GM21390 (cell line): Measurements from ENCODE around the gene RPL18.
A peak's percentile ranks its signal among the peaks of the same experiment; 100 is the strongest.

Experiments used
- ATAC-seq: cut with Tn5 transposase; IDR thresholded peaks from one replicate; pipeline ENCODE4 v1.9.1; 2021; ENCODE audit not compliant: unreplicated experiment

The RPL18 gene

DNA sequence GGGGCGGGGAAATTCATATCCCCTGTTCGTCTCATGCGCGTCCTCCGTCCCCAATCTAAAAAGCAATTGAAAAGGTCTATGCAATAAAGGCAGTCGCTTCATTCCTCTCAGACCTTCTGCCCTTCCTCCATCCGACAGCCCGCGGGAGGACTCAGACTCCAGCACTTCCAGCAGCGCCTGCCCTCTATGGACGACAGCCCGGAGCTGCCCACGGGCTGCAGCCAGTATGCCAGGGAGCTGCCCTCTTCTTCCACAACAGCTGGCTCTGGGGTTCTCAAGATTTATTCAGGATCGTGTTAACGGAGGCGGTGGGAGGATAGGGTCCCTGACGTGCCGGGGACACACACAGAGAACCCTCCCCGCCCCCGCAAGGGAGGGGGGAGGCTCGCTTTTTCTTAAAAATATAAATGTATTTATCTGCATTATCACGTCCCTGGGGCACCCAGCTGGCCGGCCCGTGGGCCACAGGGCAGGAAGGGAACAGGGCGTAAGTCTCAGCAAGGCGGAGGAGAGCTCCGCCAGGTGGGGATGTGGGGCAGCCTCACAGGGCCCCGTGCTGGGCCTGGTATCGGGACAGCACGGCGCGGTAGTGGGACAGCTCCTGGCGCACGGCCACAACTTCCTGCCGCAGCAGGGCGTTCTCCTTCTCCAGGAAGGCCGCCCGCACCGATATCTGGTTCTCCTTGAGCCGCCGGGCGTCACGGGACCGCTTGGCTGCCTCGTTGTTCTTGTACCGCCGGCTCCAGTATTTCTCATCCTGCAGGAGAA lies 11.5 kb upstream of the RPL18 start:
- no peak for ATAC-seq

DNA sequence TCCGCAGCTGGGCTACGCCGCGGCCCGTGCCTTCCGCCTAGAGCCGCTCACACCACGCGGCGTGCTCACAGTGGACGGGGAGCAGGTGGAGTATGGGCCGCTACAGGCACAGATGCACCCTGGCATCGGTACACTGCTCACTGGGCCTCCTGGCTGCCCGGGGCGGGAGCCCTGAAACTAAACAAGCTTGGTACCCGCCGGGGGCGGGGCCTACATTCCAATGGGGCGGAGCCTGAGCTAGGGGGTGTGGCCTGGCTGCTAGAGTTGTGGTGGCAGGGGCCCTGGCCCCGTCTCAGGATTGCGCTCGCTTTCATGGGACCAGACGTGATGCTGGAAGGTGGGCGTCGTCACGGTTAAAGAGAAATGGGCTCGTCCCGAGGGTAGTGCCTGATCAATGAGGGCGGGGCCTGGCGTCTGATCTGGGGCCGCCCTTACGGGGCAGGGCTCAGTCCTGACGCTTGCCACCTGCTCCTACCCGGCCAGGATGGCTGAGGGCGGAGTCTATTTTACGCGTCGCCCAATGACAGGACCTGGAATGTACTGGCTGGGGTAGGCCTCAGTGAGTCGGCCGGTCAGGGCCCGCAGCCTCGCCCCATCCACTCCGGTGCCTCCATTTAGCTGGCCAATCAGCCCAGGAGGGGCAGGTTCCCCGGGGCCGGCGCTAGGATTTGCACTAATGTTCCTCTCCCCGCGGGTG lies 10.8 kb upstream of the RPL18 start:
- no peak for ATAC-seq

DNA sequence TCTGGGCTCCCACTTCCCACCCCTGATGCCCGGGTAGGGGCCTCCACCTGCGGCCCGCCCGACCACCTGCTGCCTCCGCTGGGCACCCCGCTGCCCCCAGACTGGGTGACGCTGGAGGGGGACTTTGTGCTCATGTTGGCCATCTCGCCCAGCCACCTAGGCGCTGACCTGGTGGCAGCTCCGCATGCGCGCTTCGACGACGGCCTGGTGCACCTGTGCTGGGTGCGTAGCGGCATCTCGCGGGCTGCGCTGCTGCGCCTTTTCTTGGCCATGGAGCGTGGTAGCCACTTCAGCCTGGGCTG lies 10.3 kb upstream of the RPL18 start:
- no peak for ATAC-seq

DNA sequence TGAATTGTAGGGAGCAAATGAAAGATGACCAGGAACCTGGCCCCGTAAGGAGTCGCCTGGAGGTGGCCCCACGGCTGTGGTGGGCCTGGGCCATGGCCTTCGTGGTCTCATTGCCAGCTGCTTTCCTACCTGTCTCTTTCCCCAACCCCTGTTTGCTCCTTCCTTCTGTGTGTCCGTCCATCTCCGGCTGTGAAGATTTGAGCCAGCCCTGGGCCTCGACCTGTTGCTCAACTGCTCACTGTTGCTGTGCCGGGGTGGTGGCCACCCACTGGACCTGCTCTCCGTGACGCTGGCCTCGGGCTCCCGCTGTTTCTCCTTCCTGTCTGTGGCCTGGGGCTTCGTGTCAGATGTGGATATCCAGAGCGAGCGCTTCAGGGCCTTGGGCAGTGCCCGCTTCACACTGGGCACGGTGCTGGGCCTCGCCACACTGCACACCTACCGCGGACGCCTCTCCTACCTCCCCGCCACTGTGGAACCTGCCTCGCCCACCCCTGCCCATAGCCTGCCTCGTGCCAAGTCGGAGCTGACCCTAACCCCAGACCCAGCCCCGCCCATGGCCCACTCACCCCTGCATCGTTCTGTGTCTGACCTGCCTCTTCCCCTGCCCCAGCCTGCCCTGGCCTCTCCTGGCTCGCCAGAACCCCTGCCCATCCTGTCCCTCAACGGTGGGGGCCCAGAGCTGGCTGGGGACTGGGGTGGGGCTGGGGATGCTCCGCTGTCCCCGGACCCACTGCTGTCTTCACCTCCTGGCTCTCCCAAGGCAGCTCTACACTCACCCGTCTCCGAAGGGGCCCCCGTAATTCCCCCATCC lies 9.7 kb upstream of the RPL18 start:
- ATAC-seq = no peak

DNA sequence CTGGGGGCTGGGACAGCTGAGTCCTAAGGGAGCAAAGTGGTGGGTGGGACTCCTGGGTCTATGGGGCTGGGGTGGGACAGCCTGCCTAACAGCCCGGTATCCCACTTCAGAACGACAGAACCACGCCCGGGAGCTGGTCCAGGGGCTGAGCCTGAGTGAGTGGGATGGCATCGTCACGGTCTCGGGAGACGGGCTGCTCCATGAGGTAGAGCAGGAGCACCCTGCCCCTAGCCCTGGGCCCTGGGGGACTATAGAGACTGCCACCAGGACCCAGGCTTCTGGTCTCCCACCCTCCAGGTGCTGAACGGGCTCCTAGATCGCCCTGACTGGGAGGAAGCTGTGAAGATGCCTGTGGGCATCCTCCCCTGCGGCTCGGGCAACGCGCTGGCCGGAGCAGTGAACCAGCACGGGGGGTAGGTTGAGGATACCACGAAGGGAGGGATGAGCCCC lies 8.9 kb upstream of the RPL18 start:
- no peak for ATAC-seq

DNA sequence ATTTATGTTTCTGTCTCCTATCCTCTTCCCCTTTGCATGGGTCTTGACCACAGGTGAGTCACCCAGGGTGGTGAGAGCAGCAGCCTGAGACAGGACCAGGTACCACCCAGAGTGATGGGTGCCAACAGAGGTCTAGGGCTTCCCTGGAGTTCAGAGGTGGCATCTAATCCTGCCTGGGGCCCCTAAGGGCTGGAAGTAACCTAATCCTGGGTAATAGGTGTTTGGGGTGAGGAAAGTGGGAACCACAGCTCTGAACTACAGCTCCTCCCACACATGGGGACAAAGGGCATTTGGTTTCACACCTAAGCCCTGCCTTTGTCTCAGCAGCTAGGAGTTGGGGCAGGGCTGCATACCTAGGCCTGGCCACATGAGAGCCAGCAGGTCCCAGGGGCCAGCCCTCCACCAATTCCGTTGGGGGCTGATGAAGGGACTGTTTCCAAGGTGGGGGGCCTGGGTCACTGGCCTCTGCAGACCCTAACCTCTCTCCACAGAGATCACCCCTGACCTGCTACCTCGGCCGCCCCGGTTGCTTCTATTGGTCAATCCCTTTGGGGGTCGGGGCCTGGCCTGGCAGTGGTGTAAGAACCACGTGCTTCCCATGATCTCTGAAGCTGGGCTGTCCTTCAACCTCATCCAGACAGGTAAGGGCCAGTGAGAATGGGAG lies 8.4 kb upstream of the RPL18 start:
- ATAC-seq = no peak

DNA sequence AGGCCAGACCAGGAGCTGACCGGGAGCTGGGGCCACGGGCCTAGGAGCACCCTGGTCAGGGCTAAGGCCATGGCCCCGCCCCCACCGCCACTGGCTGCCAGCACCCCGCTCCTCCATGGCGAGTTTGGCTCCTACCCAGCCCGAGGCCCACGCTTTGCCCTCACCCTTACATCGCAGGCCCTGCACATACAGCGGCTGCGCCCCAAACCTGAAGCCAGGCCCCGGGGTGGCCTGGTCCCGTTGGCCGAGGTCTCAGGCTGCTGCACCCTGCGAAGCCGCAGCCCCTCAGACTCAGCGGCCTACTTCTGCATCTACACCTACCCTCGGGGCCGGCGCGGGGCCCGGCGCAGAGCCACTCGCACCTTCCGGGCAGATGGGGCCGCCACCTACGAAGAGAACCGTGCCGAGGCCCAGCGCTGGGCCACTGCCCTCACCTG lies 6.9 kb upstream of the RPL18 start:
- ATAC-seq = no peak

DNA sequence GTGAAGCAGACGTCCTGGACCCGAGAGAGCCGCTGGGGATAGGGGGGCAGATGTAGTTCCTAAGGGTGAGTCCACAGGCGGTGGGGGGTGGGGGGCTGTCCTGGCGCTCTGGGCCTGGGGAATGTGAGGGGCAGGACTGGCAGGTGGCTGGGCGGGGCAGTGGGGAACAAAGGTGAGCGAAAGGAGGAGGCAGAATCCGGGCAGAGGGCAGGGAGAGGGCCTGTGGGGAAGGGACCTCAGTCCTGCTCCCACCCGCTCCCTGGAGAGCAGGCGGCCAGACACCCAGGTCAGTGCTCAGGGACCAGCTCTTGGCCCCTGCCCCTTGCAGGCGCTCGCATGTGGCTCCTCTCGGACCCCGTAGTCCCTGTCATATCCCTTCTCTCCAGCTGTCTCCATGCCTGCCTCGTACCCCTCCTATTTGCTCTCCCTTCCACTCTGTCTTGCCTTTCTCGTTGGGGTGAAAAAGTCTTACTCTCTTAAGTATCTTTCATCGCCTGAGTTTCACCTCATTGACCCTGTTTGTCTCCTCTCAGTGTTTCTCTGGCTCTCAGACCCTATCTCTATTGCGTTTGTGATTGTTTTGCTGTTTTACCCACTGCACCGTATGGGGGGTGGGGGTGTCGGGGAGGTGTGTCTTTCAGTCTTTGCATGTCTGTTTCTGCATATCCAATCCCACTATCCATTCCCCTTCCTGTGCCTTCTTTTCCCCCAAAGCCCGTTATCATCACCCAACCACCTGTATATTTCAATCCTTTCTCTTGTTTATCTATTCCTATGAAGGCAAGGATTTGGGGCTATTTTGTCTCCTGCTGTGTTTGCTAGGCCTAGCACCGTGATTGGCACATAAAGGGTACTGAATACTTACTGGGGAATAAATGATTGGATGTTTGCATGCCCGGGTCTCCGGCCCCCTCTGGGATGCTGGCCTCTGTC lies 6.1 kb upstream of the RPL18 start:
- no peak for ATAC-seq

DNA sequence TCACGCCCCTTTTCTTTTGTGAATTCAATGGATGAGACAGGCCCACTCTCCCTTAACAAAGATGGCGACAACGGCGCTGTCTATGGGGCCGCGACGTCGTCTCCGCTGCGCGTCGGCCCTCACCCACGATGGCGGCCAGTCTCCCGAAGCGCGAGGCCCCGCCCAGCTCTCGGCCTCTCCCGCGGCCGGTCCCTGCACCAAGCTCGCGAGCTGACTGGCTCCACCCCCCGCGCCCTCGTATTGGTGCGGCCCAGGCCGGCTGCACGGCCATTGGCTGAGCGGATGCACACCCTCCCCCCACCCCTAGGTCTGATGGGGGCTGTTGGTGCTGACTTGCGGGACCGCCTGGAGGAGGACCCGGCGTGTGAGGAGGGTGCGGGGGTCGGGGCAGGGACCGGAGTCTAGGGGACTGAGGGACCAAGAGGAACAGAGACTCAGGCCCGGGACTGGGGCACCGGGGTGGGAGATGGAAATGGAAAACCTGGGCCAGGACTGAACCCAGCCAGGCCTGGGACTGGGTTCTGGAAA lies 5.2 kb upstream of the RPL18 start:
- peak; percentile 58 for ATAC-seq

DNA sequence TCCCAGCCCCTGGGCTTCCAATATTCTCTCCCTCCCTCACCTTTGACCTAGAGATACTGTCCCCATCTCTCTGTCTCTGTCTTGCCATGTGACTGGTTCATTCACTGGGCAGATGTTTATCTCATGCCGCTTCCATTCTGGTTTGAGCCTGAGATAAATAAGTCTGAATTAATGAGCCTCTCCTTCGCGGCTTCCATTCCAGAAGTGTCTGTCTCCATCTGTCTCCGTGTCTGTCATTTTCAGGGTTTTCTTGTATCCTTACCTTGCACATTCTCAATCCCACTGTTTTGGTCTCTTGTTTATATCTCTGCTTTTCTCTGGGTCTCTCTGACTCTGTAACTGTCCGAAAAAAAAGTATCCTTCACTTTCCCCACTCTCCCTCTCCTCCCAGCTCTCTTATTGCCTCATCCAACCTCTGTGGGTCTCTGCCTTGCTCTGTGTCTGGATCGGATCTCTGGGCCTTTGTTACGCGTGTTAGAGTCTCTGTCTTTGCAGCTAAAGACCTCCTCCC lies 4.6 kb upstream of the RPL18 start:
- no peak for ATAC-seq

DNA sequence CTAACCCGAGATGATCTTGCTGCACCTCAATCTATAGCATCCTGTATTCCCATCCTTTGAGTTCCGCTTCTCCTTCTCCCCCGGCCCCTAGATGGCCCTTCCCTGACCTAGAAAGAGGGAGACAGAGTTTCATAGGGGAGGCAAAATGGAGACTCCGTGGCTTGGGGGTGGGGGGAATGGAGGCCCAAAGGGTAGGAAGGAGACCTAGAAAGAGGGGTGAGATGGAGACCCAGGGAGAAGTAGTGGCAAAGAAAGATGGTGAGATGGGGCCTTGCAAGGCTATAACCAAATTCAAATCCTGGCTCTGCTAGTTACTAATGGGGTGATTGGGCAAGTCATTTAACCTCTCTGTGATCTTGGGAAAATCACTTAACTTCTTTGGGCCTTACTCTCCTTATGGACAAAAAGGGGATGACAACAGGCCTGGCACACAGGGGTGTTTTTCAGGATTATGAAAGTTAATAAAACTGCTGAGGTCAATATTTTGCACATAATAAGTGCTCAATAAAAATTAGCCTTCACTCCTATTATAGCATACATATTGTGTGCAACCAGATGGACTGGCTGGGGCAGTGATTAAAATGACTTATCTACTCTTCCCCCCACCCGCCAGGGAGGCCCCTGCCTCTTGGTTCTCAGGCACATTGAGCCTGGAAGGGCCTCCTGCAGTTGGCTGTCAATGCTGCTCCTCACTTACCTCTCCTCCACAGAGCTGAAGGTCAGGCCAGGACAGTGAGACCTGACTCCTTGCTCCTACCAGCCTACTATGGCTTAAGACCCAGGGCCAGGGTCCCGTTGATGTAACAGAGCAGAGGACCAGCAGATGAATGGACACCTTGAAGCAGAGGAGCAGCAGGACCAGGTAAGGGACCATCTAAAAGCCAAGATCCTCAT lies 961 bp upstream of the RPL18 start:
- no peak for ATAC-seq

DNA sequence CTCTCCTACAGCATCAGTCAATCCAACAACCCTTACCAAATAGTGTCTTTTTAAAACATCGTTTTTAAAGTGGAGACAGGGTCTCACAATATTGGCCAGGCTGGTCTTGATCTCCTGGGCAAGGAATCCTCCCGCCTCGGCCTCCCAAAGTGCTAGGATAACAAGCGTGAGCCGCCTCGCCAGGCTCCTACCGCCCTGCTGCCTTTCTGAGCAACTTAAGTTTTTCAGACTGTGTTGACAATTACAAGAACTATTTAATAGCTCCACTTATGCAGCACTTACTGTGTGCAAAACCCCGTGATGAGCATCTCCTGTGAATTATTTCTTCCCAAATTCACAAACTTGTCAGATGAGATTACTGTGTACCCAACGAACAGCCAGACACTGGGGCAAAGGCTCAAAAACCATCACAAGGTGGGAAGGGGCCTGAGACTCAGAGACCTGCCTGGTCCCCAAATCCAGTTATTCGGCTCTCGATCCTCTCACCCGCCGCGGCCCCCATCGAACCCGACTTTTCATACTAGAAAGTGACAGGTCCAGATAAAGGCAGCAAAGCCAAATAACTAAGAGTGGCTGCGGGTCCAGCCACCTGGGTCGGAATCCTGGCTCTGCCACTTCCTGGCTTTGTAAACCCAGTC lies 581 bp downstream of the RPL18 start:
- ATAC-seq = no peak

DNA sequence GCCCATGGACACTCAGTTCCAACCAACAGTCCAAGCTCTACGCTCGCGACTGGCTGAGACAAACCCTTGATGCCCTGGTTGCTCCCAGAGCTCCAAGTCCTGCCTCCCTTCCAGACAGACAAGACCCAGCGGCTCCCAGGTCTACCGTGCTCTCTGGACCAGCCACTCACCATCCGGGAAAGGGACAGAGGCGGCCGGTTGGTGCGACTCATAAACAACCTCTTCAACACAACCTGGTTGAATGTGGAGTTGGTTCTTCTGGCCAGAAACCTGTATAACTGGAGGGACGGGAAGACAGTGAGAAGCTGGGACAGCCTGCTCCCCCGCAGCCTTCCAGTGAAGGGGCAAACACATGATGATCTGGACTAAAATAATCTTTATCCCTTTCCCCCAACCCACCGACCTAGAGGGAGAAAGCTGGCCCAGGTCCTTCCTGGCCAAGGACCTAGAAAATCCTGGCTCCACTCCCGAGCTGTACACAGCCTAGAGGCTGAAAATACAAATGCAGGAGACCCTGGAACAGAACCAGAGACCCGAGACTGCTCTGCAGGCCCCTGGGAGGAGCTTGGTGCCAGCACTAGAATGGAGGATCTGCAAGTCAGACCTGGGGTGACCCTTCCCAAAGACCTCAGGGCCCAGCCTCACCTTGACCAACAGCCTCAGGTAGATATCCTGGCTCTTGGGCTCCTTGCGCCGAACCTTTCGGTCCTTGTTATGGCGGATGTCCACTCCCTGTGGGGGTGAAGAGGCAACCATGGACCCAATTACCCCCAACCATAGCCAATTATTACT lies 1.6 kb downstream of the RPL18 start:
- ATAC-seq = no peak

DNA sequence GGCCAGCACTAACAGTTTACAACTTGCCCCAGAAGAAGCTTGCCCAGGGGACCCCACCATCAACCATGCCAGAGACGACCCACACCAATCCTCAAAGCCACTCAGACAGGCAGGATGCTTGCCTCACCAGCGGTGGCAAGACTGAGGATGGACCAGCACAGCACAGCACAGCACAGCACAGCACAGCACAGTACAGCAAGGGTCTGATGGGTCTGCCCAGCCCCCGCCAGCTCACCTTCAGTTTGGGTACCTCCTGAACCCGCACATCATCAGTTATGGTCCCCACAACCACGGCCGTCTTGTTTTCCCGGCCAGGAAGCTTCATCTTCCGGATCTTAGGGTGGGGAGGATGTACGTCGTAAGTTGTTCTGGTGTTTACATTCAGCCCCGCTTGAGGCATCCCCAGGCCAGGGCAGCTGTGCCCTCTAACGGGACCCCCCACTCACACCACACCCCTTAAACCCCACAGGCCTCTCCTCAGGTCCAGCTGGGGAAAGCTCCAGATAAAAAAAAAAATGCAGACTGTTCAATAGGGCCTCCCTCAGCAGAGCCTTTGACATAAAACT lies 2.4 kb downstream of the RPL18 start:
- no peak for ATAC-seq

DNA sequence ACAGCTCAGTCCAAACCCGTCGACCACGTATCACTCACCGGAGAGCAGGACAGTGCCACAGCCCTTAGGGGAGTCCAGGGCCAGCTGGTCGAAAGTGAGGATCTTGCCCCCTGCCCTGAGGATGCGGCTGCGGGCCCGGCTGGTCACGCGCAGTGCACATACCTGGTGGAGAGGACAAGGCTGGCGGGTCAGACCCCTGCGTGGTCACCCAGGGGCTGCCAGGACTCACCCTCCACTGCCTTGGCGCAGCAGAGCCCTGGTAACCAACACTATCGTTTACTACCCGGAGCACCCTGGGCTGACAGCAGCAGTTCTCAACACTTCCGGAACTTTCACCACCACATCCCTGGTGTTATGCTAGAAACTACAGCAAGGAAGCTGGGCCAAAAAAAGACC lies 2.9 kb downstream of the RPL18 start:
- ATAC-seq = no peak

DNA sequence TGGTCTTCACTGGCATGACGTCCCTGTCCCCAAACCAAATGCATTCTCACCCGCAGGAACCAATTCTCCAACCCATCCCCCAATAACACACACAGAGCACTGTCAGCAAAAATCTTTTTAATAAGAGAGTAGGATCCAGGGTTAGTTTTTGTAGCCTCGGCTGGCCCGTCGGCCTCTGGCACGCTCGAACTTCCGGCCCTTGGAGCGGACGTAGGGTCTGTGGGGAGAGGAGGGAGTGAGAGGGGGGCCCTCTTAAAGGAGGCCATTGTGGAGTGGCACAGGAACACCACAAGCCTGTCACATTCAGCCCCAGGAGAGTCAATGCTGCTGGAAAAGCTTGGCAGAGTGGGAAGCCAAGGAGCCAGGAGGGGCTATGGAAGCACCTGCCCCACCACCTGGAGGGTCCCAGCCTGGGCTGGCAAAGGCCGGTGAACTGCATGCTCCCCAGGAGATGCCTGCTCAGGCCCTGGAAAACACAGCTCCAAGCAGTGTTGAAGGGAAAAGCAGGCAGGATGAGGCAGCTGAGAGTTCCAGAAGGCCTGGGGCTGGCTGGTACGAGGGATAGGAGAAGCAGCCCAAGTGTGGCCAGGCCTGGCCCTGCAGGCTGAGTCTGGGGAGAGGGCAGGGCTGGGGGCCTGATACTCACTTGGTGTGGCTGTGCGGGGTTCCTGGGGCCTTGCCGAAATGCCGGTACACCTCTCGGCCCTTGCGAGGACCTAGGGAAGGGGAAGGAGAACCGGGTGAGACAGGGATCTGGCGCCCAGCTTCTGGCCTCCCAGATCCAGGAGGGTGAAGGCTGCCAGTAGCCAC lies 3.5 kb downstream of the RPL18 start:
- no peak for ATAC-seq
